Fibroblast of mammary gland (primary cell): ENCODE measurements around the gene PKD1.
"Not testable (repeated sequence)": the region's sequence is repeated elsewhere in the genome, so short reads cannot be mapped to it uniquely, and the experiment has no call there.

Experiments used
- DNase-seq: peaks from one replicate; pipeline ENCODE4 v3.0.0-alpha.2; 2010; ENCODE audit warnings: low read depth
- H3K4me3 ChIP-seq: 2 replicates; pipeline ENCODE4 v1.5.1; 2011; ENCODE audit warnings: low read depth, mild to moderate bottlenecking, low read length, moderate library complexity; ENCODE audit not compliant: control insufficient read depth
- TF ChIP-seq, protein P1 (sequence below): conservative IDR thresholded peaks from 2 replicates; pipeline ENCODE4 v1.5.1; 2011; ENCODE audit warnings: low read depth, low read length, inconsistent platforms; ENCODE audit not compliant: control insufficient read depth, insufficient read depth

The PKD1 gene

GRCh38 chr16:2123706-2124376 lies 11.9 kb downstream of the PKD1 start:
- H3K4me3 ChIP-seq, DNase-seq: not testable (repeated sequence)

- H3K4me3 ChIP-seq, DNase-seq: not testable (repeated sequence)
Observed at GRCh38 chr16:2122934-2123683, 12.6 kb downstream of the PKD1 start.

GRCh38 chr16:2122429-2122828 lies 13.3 kb downstream of the PKD1 start:
- no peak for DNase-seq
- TF ChIP-seq, protein P1, sequence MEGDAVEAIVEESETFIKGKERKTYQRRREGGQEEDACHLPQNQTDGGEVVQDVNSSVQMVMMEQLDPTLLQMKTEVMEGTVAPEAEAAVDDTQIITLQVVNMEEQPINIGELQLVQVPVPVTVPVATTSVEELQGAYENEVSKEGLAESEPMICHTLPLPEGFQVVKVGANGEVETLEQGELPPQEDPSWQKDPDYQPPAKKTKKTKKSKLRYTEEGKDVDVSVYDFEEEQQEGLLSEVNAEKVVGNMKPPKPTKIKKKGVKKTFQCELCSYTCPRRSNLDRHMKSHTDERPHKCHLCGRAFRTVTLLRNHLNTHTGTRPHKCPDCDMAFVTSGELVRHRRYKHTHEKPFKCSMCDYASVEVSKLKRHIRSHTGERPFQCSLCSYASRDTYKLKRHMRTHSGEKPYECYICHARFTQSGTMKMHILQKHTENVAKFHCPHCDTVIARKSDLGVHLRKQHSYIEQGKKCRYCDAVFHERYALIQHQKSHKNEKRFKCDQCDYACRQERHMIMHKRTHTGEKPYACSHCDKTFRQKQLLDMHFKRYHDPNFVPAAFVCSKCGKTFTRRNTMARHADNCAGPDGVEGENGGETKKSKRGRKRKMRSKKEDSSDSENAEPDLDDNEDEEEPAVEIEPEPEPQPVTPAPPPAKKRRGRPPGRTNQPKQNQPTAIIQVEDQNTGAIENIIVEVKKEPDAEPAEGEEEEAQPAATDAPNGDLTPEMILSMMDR, result no peak
- no peak overlapping the region for H3K4me3 ChIP-seq

GRCh38 chr16:2121853-2122252 lies 13.8 kb downstream of the PKD1 start:
- TF ChIP-seq, protein P1, result no peak
- no peak overlapping the region for H3K4me3 ChIP-seq
- DNase-seq, result no peak

DNA sequence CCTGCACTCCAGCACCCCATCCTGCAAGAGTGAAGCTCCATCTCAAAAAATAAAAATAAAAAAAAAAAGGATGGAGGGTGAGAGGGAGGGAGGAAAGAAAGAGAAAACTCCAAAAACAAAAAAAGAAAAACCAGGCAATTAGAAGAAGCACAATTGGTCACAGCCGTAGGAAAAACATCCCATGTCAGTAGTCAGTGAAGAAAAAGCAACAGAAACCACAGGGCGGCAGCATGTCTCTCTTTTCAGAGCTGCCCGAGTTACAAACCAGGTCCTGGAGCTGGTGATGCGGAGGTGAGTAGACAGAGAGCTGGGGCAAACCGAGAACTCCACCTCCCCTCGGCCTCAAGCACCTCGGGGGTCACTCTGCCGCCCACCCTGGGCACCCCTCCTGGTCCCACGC lies 14.4 kb downstream of the PKD1 start:
- TF ChIP-seq, protein P1, result peak; percentile 45
- peak; percentile 80 for DNase-seq
- not testable (repeated sequence) for H3K4me3 ChIP-seq

DNA sequence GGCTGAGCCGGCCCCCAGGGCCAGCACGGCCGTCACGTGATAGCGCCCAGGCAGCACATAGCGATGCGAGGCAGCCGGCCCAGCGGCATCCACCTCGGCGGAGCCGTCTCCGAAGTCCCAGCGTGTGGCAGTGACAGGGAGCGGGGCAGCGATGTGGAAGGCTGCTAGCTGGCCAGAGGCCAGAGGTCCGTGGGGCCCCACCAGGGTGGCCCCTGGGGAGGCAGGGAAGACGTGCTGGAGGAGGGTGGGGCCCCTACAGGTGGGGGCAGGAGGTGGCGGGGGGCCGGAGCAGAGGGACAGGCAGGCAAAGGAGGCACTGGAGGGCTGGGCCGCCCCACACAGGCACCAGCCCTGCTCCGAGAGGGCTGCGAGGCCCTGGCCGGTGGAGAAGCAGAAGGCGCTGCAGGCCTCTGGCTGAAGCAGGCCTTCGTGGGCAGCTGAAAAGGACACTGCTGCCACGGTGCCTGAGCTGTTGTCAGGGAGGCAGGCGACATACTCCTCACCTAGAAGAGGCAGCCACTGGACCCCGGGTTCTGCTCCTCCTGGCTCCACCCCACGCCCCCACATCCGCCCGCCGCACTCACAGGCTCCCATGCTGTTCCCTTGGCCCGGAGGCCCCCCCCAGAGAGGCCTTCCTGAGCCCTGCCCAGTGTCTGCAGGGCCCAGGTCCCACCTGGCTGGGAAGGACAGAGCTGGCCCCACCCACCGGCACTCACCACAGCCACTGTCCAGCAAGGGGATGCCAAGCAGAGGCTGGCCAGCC lies 17.6 kb downstream of the PKD1 start:
- not testable (repeated sequence) for H3K4me3 ChIP-seq, DNase-seq

- DNase-seq, H3K4me3 ChIP-seq: not testable (repeated sequence)
Observed at GRCh38 chr16:2117341-2117740, 18.4 kb downstream of the PKD1 start.

DNA sequence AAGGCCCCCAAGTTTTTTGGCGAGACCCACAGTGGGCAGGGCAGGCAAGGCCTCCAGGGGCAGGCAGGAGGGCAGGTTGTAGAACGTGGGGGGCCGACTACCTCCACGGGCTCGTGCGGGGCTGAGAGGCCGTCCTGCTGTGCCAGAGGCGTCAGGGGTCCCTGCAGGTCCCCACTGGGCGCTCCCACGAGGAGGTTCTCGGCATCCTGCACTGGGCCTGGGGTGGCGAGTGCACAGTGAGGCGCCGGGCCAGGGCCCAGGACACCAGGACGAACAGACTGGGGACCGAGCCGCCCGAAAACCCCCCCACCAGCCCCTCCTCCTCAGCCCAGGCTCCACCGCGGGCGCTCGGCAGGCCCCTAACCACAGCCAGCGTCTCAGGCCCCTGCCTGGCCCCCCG lies 19.3 kb downstream of the PKD1 start:
- not testable (repeated sequence) for H3K4me3 ChIP-seq, DNase-seq

GRCh38 chr16:2115591-2115973 lies 20.1 kb downstream of the PKD1 start:
- TF ChIP-seq, protein P1, result no peak
- H3K4me3 ChIP-seq, result no peak overlapping the region
- no peak for DNase-seq

GRCh38 chr16:2114885-2115590 lies 20.7 kb downstream of the PKD1 start:
- H3K4me3 ChIP-seq, DNase-seq: not testable (repeated sequence)

DNA sequence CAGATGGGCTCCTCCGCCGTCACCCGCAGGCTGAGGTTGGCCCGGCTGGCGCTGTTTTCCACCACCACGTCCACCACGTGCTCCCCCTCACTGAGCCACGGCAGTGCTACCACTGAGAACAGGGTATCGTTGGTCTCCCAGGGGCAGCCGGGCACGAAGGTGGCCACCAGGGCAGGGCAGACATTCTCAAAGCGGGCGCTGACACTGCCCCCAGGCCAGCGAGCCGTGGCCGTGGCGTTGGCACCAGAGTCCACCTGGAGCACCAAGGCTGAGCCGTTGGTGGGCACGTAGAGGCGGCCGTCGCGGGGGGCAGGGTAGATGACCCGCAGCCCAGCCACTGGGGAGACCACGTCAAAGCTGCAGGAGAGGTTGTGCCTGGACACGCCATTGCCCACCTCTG lies 21.5 kb downstream of the PKD1 start:
- not testable (repeated sequence) for DNase-seq

DNA sequence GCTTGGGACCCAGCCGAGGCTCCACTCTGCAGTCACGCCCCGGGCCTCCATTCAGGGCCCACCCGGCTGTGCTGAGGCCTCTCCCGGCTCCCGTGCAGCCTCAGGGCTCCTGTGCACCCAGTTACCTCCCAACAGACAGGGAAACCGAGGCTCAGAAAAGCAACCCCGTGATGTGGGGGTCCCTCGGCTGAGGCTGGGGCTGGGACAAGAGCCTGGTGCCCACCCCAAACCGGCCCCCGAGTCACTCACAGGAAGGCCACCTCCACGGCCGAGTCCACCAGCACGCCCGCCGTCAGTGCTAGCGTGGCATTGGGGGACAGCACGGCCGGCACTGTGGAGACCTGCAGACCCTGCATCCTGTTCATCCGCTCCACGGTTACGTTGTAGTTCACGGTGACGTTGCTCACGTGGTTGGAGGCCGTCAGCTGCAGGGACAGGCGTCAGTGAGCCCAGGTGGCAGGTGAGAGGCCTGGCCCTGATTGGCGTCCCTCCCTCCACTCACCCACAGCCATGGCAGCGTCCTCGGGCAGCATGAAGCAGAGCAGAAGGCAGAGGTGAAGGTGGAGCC lies 23.1 kb downstream of the PKD1 start:
- DNase-seq, H3K4me3 ChIP-seq: not testable (repeated sequence)

More for the DNA sequence above, 21.5 kb downstream of the PKD1 start:
- H3K4me3 ChIP-seq, result not testable (repeated sequence)
